ENCODE results near the gene NFIX.

NFIX gene

DNA sequence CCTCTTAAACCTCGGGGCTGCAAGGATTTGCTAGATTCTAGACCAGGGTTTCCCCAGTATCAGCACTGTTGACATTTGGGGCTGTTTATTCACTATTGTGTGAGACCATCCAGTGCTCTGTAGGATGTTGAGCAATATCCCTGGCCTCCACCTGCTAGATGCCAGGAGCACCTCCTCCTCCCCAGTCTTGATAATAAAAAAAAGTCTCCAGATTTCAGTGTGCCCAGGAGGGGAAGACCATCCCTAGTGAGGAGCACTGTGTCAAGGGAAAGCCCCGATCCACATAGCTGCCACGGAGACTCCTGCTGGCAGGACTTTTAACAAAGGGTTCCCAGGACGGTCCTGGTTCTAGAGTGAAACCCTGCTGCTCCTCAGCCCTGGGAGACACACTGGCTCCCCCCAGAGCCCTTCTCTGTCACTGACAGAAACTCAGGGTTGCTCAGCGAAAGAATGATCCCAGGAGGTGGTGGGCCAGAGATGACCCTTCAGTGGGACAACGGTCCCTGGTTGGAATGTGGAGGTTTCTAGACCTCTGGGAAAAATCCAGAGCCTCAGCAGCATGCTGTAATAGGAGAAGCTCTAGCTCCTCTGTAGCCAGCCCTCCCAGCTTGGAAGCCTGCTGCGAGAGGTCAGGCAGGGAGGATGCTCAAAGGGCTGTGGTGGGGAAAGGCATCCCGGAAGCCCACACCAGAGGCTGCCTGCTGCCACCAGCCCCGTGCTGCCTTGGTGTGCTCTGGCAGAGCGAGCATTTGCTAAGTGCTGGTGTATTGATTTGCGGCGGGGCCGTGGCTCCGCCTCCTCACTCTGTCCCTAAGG lies 87.1 kb downstream of the NFIX start:
- DNase-seq (ENCODE audit: insufficient read length, low spot score) (peak; percentile 76), FAIRE-seq (no peak)
- TF ChIP-seq, protein P1, sequence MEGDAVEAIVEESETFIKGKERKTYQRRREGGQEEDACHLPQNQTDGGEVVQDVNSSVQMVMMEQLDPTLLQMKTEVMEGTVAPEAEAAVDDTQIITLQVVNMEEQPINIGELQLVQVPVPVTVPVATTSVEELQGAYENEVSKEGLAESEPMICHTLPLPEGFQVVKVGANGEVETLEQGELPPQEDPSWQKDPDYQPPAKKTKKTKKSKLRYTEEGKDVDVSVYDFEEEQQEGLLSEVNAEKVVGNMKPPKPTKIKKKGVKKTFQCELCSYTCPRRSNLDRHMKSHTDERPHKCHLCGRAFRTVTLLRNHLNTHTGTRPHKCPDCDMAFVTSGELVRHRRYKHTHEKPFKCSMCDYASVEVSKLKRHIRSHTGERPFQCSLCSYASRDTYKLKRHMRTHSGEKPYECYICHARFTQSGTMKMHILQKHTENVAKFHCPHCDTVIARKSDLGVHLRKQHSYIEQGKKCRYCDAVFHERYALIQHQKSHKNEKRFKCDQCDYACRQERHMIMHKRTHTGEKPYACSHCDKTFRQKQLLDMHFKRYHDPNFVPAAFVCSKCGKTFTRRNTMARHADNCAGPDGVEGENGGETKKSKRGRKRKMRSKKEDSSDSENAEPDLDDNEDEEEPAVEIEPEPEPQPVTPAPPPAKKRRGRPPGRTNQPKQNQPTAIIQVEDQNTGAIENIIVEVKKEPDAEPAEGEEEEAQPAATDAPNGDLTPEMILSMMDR (IDR thresholded peaks at IDR 0.05; ENCODE audit: insufficient read depth, missing control alignments), result peak; percentile 4

DNA sequence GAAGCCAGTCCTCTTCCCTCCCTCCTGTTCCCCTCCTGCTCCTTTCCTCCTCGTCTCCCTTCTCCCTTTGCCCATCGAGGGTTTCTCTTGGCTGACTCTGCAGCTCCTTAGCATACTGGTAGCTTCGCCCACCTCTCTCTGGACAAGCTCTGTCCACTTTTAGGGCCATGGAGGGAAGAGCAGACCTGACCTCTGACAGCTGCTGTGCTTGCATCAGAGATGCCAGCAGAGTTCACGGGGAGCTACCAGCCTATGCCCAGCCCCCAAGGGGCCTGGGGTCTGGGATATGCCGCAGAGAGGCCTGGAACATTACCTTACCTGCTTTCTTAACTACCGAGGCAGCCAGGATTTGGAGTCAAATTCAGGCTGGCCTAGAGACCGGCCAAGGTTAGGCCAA lies 87.7 kb downstream of the NFIX start:
- no peak for DNase-seq (ENCODE audit: insufficient read length, low spot score)
- FAIRE-seq, result no peak
- TF ChIP-seq, protein P1 (IDR thresholded peaks at IDR 0.05; ENCODE audit: insufficient read depth, missing control alignments), result no peak

DNA sequence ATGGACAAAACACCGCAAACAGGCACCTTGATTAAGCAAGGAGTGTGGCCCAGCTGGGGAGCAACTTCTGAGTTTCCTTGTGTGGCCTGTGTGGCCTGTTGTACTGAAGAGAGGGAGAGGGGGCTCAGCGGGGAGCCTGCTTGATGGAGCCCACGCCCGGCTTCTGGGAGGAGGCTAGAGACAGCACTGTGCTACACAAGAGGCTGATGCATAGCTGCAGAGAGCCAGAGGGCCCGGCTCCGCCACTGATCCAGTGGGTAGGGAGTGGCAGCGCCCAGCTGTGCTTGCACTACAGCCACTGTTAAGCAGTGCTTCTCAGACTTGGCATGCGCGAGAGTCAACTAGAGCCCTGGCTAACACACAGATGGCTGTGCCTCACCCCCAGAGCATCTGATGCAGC lies 88.4 kb downstream of the NFIX start:
- DNase-seq (ENCODE audit: insufficient read length, low spot score), result no peak
- TF ChIP-seq, protein P1 (IDR thresholded peaks at IDR 0.05; ENCODE audit: insufficient read depth, missing control alignments), result no peak
- no peak for FAIRE-seq

DNA sequence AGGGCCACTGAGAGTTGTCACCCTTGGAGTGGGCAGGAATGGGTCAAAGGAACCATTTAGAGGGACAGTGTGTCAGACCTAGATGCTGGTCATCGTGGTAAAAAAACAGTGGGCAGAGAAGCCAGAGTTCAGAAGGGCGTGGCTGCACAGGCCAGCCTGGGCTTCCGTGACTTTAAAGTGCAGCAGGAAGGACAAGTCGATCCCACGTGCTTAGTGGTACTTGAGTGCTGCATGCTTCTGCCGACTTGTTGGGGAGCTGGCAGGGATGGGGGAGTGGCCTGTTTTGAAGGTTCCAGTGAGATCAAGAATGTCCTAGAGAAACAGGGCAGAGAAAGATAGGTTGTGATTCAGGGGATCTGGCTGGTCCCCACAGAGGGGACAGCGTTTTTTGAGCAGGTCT lies 90.4 kb downstream of the NFIX start:
- TF ChIP-seq, protein P1 (IDR thresholded peaks at IDR 0.05; ENCODE audit: insufficient read depth, missing control alignments), result no peak
- DNase-seq (ENCODE audit: insufficient read length, low spot score) (no peak), FAIRE-seq (no peak)

DNA sequence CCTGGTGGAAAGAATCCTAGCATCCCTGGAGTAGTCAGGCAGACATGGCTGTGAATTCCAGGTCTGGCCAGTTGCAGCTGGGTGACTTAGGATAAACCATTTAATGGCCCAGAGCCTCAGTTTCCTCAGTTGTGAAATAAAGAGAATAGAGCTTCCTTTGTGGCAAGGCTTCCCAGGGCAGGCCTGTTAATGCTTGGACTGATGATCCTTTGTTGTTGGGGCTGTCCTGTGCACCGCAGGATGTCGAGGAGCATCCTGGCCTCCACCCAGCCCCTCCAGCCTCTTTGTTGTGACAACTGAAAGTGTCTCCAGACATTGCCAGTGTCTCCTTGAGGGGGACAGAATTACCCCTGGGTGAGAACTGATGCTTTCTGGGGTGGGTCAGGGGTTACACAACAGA lies 91.1 kb downstream of the NFIX start:
- TF ChIP-seq, protein P1 (IDR thresholded peaks at IDR 0.05; ENCODE audit: insufficient read depth, missing control alignments), result no peak
- no peak for FAIRE-seq
- no peak for DNase-seq (ENCODE audit: insufficient read length, low spot score)

DNA sequence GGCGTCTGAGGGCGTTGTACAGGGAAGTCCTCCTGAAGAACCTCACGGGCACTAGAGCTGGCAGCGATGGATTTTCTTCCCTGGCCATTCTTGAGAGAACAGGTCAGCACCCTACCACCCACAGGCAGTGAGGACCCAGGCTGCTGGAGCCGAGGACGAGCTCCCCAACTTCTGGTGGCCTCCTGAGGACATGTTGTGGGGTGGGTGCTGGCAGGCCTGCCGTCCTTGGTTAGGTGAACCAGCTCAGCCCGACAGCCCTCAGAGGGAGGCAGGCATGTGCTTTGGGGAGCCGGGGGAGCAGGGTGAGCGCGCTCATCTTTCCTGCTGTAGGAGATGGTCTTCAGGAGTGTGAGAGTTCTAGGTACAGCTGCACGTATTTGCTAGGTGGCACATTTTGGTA lies 92.0 kb downstream of the NFIX start:
- no peak for DNase-seq (ENCODE audit: insufficient read length, low spot score)
- FAIRE-seq, result no peak
- TF ChIP-seq, protein P1 (IDR thresholded peaks at IDR 0.05; ENCODE audit: insufficient read depth, missing control alignments), result no peak

DNA sequence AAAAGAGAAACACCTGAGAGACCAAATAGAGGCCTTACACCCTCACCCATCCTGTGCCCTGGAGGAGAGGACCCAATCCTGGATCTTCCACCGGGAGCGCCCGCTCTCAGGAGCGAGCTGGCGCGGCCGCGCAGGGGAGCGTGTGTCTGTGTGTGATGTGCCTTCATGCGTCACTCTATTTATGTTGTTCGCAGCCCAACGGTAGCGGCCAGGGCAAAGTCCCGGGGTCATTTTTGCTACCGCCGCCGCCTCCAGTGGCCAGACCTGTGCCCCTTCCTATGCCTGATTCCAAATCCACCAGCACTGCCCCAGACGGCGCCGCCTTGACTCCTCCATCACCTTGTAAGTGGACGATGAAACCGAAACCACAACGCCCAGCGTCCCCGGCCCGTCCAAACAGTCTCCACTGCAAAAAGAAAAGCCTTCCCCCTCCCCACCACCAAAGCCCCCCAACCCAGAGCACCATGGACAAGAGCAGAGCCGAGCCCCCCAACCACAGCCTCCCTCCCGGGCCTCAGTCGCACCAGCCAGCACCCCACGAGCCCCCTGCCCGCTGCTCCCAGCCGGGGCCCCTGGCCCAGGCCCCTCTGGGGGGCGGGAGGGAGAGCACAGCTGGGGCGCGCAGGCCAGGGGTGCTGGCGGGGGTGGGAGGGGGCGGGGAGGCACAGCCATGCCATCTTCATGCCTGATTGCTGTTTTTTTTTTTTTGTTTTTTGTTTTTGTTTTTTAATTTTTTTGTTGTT lies 92.7 kb downstream of the NFIX start:
- DNase-seq (ENCODE audit: insufficient read length, low spot score) (no peak), FAIRE-seq (no peak)
- TF ChIP-seq, protein P1 (IDR thresholded peaks at IDR 0.05; ENCODE audit: insufficient read depth, missing control alignments), result no peak

Data from D721Med (cell line).